ENCODE results near the gene ACADVL.

DNA sequence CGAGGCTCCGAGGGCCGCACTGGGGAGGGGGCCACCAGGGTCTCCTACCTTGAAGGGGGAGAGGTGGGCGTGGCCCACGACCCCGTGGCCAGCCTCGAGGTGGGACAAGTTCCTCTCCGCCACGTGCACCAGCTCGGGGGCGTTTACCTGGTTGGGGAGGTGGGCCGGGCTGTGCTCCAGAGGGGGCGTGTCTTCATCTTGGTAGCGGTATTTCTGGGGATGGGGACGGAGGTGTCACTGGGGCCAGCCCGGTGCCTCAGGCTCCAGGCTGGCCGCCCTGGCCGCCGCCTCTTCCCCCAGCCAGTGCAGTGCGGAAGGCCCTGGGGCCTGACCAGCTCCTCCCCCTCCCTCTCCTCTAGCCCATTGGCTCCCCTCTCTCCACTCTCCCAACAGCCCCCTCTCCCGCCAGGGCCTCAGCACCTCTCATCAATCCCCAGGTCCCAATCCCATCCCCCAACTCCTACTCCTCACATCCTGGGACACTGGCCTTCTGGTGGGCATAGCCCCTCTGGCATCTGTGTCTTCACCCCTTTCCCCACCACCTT, 11.6 kb upstream of the ACADVL start:
- TF ChIP-seq, protein P1, sequence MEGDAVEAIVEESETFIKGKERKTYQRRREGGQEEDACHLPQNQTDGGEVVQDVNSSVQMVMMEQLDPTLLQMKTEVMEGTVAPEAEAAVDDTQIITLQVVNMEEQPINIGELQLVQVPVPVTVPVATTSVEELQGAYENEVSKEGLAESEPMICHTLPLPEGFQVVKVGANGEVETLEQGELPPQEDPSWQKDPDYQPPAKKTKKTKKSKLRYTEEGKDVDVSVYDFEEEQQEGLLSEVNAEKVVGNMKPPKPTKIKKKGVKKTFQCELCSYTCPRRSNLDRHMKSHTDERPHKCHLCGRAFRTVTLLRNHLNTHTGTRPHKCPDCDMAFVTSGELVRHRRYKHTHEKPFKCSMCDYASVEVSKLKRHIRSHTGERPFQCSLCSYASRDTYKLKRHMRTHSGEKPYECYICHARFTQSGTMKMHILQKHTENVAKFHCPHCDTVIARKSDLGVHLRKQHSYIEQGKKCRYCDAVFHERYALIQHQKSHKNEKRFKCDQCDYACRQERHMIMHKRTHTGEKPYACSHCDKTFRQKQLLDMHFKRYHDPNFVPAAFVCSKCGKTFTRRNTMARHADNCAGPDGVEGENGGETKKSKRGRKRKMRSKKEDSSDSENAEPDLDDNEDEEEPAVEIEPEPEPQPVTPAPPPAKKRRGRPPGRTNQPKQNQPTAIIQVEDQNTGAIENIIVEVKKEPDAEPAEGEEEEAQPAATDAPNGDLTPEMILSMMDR (IDR thresholded peaks at IDR 0.05) = no peak
- TF ChIP-seq EP300 (IDR thresholded peaks at IDR 0.05; ENCODE audit: low read depth) = no peak
- no peak for TF ChIP-seq POLR2AphosphoS5 (IDR thresholded peaks at IDR 0.05)
